GM12891 (cell line): Measurements from ENCODE around the gene CEACAM20.
"Not testable (repeated sequence)": the region's sequence is repeated elsewhere in the genome, so short reads cannot be mapped to it uniquely, and the experiment has no call there.

Source experiments
- DNase-seq: peaks from one replicate; pipeline ENCODE4 v3.0.0; 2011; ENCODE audit warnings: low spot score; ENCODE audit not compliant: insufficient read length
- FAIRE-seq: peaks from 2 replicates; lab custom pipeline; 2011; peaks lifted over from hg19 to GRCh38; lab: Jason Lieb, UNC
- PAX5 ChIP-seq: IDR thresholded peaks from 2 replicates; pipeline ENCODE4 v1.6.1; 2011; ENCODE audit warnings: low read length, moderate library complexity, mild to moderate bottlenecking; ENCODE audit not compliant: insufficient read depth, severe bottlenecking
- POLR2A ChIP-seq: IDR thresholded peaks from 2 replicates; pipeline ENCODE4 v1.6.1; 2011; ENCODE audit warnings: low read depth, low read length, control low read depth
- POLR2AphosphoS5 ChIP-seq: IDR thresholded peaks from 2 replicates; pipeline ENCODE4 v1.6.1; 2011; ENCODE audit warnings: low read depth, low read length, control low read depth
- POU2F2 ChIP-seq: IDR thresholded peaks from 2 replicates; pipeline ENCODE4 v1.6.1; 2011; ENCODE audit warnings: low read depth, mild to moderate bottlenecking, control low read depth, low read length, moderate library complexity
- SPI1 ChIP-seq: IDR thresholded peaks from 2 replicates; pipeline ENCODE4 v1.6.1; 2011; ENCODE audit warnings: low read depth, low read length, control low read depth
- TAF1 ChIP-seq: IDR thresholded peaks from 2 replicates; pipeline ENCODE4 v1.6.1; 2011; ENCODE audit warnings: low read depth, low read length, control low read depth

The CEACAM20 gene

GRCh38 chr19:44499559-44499958 is 29.9 kb downstream of the CEACAM20 start:
- TF ChIP-seq POLR2AphosphoS5 = no peak
- no peak for TF ChIP-seq SPI1
- TF ChIP-seq TAF1 = no peak
- TF ChIP-seq POU2F2 = no peak
- TF ChIP-seq POLR2A = no peak
- no peak for TF ChIP-seq PAX5
- no peak for DNase-seq
- no peak for FAIRE-seq

GRCh38 chr19:44498988-44499387 is 30.5 kb downstream of the CEACAM20 start:
- DNase-seq (no peak), FAIRE-seq (no peak)
- TF ChIP-seq POLR2A = no peak
- TF ChIP-seq POU2F2 = no peak
- no peak for TF ChIP-seq PAX5
- no peak for TF ChIP-seq SPI1
- TF ChIP-seq TAF1 = no peak
- no peak for TF ChIP-seq POLR2AphosphoS5

GRCh38 chr19:44496711-44497110 is 32.8 kb downstream of the CEACAM20 start:
- no peak for FAIRE-seq
- TF ChIP-seq PAX5 (no peak), TAF1 (no peak), POU2F2 (no peak), POLR2AphosphoS5 (no peak), SPI1 (no peak), POLR2A (no peak)

GRCh38 chr19:44476559-44477408 is 52.7 kb downstream of the CEACAM20 start:
- DNase-seq (no peak), FAIRE-seq (peak; percentile 35)
- no peak for TF ChIP-seq POLR2A
- TF ChIP-seq TAF1 = no peak
- TF ChIP-seq POLR2AphosphoS5 = no peak
- no peak for TF ChIP-seq POU2F2
- TF ChIP-seq SPI1 = no peak
- no peak for TF ChIP-seq PAX5

More at GRCh38 chr19:44496711-44497110, 32.8 kb downstream of the CEACAM20 start:
- DNase-seq = no peak

GRCh38 chr19:44468730-44469129 is 60.7 kb downstream of the CEACAM20 start:
- DNase-seq, FAIRE-seq: not testable (repeated sequence)

GRCh38 chr19:44462600-44463286 is 66.7 kb downstream of the CEACAM20 start:
- FAIRE-seq, DNase-seq: not testable (repeated sequence)
